Right renal cortex interstitium (tissue), 3 donors: Measurements from ENCODE around the gene CCDC9B. TPM values are rescaled to one million over a fixed set of nuclear protein-coding genes. Genes with fewer than 3 reads are reported as not detected.

ENCODE experiments used
- DNase-seq, 3 donors: peaks; one replicate each; pipeline ENCODE4 v3.0.0-alpha.2; 2013; ENCODE audit warnings: low read depth in 3 of 3, low spot score in 2 of 3
- polyA plus RNA-seq, 3 donors: library from polyadenylated mRNA; unstranded; fragments of 120-200 nt; gene quantifications; one replicate each; pipeline ENCODE4 v1.2.1, GENCODE V29; 2013; ENCODE audit not compliant: insufficient read length in 3 of 3

Gene CCDC9B
- polyA plus RNA-seq, 3 donors = 5.1 to 8.9 (median 8.4) TPM

DNA sequence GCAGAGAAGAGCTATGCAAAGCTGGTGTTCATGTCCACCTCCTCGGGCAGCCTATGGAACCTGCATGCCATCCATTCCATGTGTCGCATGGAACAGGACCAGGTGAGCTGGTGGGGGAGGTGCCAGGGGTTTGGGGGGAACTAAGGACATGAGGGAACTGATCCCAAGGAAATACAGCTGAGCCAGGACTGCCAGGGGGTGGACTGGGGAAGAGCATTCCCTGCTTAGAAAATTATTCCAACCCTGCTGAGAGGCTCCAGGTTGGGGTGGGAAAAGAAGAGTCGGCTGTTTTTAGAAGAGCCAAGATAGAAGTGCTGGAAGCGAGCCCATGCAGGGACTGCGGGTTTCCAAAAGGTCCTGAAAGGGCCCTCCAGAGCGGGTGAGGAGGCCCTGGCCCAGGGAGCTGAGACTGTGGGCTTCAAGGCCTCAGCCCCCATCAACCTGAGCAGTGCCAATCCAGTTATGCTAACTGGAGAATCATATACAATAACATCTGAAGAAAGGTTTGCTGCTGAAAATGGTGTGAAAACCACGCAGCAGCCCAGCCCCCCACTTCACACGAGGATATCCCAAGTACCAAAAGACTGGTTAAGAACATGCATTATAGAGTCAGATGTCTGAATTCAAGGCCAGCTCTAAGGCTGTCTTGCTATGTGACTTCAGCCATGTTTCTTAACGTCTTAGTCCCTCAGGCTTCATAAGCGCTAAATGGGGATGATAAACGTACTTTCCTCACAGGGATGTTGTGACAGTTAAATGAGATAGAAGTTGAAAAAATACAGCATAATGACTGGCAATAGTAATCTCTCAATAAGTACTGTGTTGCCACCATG lies 25.1 kb upstream of the CCDC9B start:
- no peak for DNase-seq

DNA sequence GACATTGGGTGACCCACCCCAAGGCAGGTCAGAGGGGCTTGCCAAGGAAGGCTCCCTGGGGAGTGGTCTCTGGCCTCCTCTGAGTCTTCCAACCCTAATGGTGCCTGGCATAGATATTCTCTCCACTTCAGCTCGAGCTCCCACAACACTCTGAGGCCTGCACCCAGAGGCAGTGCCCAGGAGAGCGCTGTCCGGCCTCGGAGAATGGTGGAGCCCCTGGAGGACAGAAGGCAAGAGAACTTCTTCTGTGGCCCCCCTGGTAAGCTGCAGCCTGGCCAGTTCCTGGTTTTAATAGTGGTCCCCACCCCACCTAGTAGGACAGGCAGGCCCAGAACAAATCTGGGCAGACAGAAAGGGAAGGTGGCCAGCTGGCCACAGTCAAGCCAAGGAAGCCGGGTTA lies 24.3 kb upstream of the CCDC9B start:
- no peak for DNase-seq

DNA sequence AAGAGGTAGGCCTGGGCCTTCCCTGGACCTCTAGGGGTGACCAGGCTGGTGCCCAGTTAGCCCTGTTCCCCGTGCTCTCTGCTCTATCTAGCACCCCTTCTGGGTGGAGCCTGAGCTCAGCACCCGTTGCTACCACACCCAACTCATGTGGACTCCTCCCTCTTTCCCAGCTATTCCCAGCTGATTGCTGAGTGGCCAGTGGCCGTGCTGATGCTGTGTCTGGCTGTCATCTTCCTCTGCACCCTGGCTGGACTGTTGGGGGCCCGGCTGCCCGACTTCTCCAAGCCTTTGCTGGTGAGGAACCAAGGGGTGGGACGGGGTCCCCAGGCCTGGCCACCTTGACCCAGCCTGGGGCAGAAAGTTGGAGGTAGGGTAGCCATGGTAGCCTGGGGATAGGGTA lies 23.5 kb upstream of the CCDC9B start:
- DNase-seq = no peak

DNA sequence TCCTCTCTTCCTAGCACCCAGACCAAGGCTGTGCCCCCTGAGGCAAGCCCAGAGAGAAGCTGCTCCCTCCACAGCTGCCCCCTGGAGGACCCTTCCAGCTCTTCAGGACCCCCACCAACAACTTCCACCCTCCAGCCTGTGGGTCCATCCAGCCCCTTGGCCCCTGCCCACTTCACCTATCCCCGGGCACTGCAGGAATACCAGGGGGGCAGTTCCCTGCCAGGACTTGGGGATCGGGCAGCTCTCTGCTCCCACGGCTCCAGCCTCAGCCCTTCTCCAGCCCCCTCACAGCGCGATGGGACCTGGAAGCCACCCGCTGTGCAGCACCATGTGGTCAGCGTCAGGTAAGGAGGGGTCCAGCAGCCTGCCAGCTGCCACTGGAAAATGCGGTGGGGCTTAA lies 22.9 kb upstream of the CCDC9B start:
- DNase-seq = no peak

DNA sequence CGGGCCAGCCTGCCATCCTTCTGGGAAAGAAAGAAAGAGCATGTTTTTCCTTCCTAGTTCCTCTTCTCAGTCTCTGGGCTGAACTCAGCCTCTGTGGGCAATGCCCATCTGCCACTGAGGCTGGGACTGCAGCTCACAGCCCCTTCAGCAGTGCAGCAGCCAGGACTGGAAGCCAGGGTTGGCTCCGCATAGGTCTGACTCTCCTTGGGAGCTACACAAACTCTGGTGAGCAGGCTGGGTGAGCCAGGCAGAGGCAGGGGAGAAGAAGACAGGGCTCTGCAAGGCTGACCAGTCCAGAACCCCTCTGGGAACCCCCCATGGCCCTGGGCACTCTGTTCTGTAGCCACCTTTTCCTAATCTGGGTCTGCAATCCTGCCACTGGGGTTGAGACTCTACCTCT lies 20.9 kb upstream of the CCDC9B start:
- DNase-seq = no peak

DNA sequence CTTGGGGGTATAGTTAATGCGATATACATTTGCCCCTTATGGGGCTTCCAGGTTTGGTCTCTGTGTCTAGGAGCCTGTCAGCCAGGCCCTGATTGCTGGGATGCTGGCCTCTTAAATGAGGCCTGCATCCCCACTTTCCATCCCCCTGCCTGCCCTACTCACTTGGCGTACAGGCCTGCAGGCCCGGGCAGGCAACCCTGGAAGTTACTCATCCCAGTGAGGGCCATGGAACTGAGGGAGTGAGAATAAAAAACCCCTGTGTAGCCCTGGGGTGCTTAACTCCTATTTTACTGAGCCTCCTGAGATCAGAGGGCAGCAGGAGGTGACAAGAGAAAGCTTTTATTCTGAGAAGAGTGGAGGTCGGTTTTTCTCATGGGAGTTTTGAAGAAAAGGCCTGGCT lies 19.3 kb upstream of the CCDC9B start:
- DNase-seq = no peak

DNA sequence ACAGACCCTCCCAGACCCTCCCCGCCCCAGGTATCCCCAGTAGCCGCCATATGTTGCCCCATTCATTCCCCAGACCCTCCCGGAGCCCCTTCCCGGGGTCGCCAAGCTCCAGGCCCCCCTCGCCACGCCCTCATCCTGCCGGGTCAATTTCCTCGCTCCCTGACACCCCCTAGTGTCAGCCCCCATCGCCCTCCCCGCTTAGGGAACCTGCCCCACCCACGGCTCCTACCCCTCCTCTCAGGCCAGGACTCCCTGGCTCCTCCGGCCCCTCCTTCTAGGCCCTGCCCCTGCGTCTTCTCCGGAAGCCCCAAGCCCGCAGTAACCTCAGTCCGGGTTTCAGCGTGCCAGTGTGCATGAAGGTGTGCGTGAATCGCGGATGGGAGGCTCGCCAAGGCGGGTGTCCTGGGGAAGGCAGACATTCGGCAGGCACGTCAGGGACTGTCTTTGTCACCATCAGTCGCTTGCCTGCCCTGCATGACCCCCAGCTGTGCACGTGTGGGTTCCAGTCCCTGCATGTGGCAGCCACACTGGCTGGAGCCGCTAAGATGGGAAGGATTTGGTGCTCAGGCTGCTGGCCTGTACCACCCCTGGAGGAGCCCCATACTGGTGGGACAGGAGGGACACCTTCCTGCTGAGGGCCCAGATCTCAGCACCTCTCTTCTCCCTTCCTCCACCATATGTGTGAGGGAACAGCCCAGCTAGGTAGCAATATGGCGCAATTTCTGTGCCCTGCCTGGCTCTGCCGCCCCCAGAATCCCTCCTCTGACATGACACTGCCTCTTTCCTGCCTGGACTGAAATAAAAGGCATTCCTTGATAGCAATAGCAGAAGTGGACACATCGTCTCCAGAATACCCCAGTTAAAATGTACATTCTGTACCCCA lies 18.0 kb upstream of the CCDC9B start:
- DNase-seq = no peak

DNA sequence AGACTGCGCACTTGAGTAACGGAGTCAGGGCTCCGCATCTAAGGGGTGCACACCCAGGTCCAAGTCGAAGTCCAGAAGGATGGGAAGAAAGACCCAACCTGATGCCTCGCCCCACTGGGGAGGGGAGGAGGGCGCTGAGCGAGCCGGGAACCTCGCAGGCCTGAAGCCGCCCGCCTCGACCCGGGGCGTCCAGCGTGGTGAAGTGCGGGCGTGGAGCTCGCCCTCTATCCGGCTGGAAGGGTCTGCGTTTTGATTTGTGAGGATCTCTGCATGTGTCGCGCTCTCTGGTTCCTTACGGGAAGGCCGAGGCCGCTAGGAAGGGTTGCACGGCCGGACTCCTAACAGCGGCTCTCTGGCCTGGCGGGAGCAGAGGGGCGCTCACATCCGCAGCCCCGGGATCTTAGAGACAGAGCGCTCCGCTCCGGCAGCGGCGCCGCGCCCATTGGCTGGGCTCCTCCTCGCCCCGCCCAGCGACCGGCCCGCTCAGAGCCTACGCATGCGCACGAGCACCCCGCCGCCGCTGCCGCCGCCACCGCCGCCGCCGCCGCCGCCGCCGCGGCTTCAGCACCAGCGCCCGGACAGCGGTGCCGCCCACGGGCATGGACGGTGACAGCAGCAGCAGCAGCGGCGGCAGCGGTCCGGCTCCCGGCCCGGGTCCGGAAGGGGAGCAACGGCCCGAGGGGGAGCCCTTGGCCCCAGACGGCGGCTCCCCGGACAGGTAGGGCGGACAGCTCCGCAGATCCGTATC lies 17.2 kb upstream of the CCDC9B start, which contains the start of gene DISP2:
Gene DISP2 (plus strand): TSS at position 497 of the 748 bp plus-strand sequence. CDS start 103 bp downstream, at position 600.
- no peak for DNase-seq

DNA sequence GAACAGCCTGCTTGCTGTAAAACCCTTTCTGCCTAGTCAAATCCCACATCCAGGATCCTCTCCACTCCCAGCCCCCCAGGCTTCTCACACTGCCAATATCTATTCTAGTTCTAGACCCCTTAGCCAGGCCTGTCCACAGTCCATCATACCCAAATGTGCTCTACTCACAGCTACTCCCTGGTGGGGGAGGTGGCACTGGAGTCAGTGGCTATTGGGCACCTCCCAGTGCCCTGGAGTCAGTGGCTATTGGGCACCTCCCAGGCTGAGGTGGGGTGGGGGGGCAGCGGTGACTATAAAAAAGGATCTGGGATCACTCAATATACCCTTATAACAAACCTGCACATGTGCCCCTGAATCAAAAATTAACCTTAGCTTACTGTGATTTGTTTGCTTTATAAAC lies 16.5 kb upstream of the CCDC9B start:
- no peak for DNase-seq

DNA sequence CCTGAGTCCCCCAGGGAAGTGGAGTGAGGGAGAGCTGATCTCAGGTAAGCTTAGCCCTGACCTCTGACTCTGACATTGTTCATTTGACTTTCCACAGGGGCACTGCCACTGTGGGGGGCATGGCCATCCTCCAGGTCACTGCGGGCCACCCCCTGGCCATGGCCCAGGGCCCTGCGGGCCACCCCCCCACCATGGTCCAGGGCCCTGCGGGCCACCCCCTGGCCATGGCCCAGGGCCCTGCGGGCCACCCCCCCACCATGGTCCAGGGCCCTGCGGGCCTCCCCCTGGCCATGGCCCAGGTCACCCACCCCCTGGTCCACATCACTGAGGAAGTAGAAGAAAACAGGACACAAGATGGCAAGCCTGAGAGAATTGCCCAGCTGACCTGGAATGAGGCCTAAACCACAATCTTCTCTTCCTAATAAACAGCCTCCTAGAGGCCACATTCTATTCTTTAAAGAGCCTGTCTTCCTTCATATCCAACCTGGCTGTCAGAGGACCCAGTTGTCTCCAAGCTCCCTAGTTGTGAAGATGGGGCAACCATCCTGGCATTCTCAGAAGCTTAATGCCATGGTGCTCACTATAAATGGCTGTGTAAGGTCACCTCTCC lies 15.3 kb upstream of the CCDC9B start:
- DNase-seq = no peak

DNA sequence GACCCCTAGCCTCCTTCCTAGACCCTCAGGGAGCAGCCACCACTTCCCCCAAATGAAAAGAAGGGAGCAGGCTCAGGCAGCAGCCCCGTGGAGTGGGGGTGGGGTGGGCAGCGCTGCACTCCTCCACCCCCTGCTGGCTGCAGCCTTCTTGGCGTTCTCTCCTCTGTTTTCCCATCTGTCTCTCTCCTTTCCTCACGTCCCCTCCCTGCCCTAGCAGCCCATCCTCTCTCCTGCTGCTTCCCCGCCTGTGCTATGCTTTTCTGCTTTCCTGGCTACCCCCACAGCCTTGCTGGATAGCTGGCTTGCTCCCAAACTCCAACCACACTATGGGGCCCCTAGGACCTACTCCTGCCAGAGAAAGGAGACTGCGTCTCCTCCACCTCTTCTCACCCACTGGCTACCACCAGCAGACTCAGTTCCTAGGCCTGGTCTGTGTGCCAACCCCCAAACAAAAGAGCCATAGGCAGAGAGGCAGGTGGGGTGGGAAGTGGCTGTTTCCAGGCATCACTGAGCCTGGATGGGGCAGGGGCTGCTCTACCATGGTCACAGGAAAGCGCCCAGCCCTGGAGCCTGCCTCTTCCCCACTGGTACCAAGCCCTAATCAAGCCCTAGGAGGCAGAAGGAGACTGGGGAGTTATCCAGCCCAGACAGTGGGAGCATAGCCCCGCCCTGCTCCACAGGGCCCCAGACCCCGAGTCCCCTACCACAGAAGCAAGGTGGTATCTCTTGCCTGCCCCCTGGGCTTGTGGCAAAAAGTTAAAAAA lies 13.9 kb upstream of the CCDC9B start:
- DNase-seq = no peak

DNA sequence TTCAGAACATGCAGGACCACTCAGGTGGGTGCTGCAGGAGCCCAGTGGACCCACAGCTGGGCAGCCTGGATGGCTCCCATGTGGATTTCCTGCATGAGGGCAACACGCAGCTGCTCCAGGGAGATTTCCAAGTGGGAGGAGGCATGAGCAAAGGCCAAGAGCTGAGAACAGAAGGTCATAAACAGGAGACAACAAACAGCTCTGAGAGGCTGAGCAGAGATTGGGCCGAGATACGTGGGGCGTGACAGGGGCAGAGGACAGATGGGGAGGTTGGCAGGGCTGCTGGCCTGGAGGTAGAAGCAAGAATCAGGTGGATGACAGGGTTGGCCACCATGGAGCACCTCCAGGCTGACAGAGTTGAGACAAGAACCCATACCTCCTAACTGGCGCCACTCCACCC lies 13.0 kb upstream of the CCDC9B start:
- no peak for DNase-seq

DNA sequence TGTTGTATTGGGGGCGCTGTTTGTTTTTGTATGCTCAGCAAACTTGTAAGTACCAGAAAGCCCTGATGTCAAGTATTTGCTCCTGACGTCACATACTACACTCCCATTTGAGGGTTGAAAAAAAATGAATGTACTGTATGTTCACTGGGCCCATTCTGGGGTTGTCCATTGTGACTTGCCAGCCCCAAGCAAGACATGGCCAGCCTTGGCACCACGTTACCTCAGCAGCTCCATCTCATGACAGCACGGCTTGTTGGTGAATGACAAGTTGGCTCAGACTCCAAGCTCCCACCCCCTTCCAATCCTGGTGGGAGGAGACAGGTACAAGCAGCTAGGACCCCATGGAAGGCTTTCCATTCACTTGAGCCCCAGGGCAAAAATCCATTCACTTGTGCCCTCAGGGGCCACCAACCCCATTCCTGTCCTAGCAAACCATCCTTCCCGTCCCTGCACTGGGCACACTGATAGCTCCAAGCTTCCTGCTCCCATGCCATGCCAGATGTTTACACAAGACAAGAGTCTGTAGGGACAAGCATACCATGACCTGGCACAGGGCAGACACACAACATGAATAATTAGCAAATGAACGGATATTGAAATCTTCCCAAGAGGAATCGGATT lies 11.7 kb upstream of the CCDC9B start:
- DNase-seq = no peak

DNA sequence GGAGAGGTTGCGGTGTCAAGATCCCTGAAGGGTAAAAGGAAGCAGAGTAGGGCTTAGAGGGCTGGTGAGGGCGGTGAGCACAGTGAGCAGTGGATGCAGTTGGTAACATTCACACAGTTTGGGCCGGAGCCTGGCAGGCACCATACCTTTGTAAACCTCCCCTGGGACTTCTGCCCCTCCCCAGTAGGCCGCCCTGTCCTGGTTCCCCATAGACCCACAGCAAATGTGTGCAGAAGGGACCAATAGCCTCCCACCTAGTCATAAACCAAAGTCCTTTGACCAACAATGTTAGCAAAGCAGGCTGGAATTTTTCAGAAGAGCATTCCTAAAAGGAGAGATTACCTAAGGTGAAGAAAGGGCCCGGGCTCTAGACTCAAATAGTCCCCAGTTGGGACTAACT lies 8.4 kb upstream of the CCDC9B start:
- DNase-seq = no peak

DNA sequence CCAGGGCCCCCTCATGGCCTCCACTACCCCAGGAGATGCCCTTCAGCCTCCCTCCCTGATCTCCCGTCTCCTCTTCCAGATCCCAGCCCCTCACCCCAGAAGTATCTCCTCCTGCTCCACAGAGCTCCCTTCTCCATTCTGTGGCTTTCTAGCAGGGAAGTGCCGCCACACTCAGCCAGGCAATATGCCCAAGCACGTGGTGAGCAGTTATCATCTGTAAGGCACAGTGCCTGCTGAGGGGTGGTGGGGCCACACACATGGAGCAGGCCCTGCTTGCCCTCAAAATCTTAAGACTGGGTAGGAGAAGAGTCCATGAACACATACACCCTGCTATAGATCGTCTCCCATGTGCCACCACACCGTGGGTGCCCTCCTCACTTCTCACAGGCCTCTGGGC lies 7.7 kb upstream of the CCDC9B start:
- DNase-seq = no peak

DNA sequence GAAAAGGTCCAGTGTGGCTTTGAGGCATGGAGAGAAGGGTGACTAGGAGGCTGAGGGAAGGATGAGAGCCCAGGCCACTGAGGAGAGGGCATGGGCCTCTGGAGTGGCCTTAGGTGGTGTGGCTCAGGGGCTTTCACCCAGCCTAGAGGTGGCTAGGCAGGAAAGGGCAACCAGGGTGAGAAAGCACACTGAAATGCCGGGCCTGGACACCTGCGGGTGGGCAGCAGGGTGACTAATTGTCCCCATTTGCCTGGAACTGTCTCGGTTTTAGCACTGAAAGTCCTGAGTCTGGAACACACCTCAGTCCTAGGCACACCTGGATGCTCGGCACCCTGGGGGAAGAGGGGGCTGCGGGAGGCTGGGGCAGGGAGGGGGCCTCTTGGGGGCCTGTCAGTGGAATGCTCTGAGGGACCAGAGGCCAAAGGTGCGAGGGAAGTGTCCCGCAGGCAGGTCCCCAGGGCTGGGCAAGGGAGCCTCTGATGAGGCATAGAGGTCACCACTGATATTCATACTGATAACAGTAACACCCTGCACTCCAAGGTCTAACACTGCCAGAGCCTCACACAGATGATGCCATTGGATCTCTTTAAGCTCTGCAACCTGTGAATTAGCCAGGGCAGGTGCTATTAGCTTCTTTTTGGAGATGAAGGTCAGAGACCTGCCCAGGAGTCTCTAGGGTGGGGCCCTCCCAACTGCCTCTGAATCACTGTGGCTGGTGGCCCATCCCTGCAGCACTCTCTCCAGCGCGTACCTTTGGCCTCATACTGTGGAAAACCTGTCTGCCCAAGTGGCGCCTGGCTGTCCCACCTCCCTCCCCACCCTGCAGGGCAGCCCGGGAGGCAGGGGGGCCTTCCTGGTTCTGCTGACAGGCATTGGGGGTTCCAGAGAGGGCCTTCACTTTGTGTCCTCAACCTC lies 7.1 kb upstream of the CCDC9B start:
- DNase-seq = no peak

DNA sequence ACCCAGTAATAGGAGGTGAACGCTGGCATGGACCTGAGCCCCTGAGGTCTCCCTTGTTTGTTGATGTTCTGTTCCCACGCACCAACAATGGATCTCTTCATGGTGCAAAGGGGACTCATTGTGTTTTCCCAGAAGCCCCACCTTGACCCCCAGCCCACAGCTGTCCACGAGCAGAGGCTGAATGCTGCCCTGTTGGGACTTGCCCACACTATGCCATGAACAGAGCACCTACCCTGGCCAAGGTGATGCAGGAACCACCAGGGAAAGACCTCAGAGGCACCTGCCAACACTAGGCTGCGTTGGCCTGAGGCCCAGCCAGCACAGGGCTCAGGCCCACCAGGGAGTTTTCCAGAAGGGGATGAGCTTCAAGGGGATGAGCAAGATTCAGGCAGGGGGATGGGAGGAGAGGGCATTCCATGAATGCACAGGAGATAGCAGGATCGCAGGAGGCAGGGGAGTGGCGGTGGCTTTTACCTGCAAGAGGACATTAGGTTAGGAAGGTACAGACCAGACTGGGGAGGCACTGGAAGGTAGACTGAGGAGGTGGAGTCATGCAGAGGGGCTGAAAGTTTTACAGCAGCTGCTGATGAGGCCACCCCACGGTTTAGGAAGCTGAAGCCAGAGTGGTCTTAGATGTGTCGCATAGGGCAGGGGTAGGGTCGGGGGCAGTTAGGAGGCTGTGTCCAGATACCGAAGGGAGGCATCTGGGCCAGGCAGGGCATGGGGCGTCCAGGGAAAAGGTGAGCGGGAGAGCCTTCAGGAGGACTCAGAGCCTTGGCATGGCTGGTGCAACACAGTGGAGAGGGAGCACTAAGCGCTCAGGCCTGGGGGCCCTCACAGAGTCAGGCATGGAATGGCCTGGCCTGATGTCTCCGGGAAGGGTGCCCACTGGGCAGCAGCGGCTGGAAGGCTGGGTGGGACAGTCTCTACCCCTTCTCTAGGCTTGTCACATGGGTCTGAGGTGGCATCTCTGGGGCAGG lies 6.1 kb upstream of the CCDC9B start:
- no peak for DNase-seq
